Body of pancreas (tissue), 4 donors: Measurements from ENCODE around the gene TMEM63A. TPM values are rescaled to one million over a fixed set of nuclear protein-coding genes. Genes with fewer than 3 reads are reported as not detected.
"Not testable (repeated sequence)": the region's sequence is repeated elsewhere in the genome, so short reads cannot be mapped to it uniquely, and the experiment has no call there.

ENCODE experiments used
- ATAC-seq: fragments of 150-250 bp; one replicate; pipeline ENCODE4 v1.9.1; 2016
- DNase-seq, 4 donors: peaks; one replicate each; pipeline ENCODE4 v3.0.0-alpha.2; 2019
- H3K27ac ChIP-seq, 4 donors: fragments of 200-600 bp; sonication (generic); 1 replicate in 3 of 4; 2 replicates in 1 of 4; pipeline versions ENCODE4 v1.5.1 to v1.6.1; 2016 to 2019; ENCODE audit warnings: mild to moderate bottlenecking in 1 of 4, mixed read lengths in 1 of 4, moderate library complexity in 1 of 4
- H3K27me3 ChIP-seq, 2 donors: fragments of 200-600 bp; sonication (generic); one replicate each; pipeline ENCODE4 v1.6.0; 2016; ENCODE audit warnings: mild to moderate bottlenecking in 1 of 2
- H3K36me3 ChIP-seq, 2 donors: fragments of 200-600 bp; sonication (generic); replicated peaks in 1 of 2; 2 replicates each; pipeline ENCODE4 v1.5.1; 2016; ENCODE audit warnings: low read depth in 2 of 2; ENCODE audit not compliant: insufficient read depth in 1 of 2
- H3K4me1 ChIP-seq: fragments of 200-600 bp; sonication (generic); one replicate; pipeline ENCODE4 v1.6.0; 2016
- H3K4me3 ChIP-seq, 2 donors: fragments of 200-600 bp; sonication (generic); 1 replicate in 1 of 2; 2 replicates in 1 of 2; pipeline ENCODE4 v1.5.1; 2016 to 2019
- H3K9me3 ChIP-seq, 3 donors: fragments of 200-600 bp; sonication (generic); 1 replicate in 2 of 3; 2 replicates in 1 of 3; pipeline ENCODE4 v1.5.1; 2016
- CTCF ChIP-seq, 7 experiments: fragments of 450-650 bp in 4 of 7; fragments of 200-600 bp in 3 of 7; sonication (generic) in 3 of 7; IDR thresholded peaks; one replicate each; pipeline ENCODE4 v1.5.1; 2016 to 2019; ENCODE audit warnings: antibody characterized with exemption in 7 of 7
- POLR2A ChIP-seq, 3 donors: fragments of 450-650 bp; IDR thresholded peaks; one replicate each; pipeline ENCODE4 v1.6.1; 2016; ENCODE audit warnings: antibody characterized with exemption in 3 of 3, mild to moderate bottlenecking in 2 of 3
- WGBS, 2 donors: methylation state at CpG; one replicate each; pipeline ENCODE4 v1.1.5; 2017; 5-methylcytosine and 5-hydroxymethylcytosine counted together
- intact Hi-C: fragments of 100-400 bp; cut with DNase I; formaldehyde crosslinking; loops from one replicate; pipeline ENCODE4 v1.15.1; 2023
- microRNA-seq, 2 donors: library from miRNA; unstranded; fragments of <30 nt; microRNA quantifications; one replicate each; pipeline ENCODE4, GENCODE V29; 2016; ENCODE audit warnings: borderline number of aligned reads in 2 of 2, borderline replicate concordance in 2 of 2
- total RNA-seq, 2 donors: library from RNA; depleted of rRNA; stranded (reverse); fragments of >200 nt; gene quantifications; one replicate each; pipeline ENCODE4 v1.1.0, GENCODE V29; 2016

TMEM63A gene
- total RNA-seq, 2 donors from 2014 or later = 129 to 217 TPM

GRCh38 chr1:225808136-225808535, 74.0 kb downstream of the TMEM63A start:
- 75 to 77% methylated on average over 5 of the region's 5 CpGs for WGBS, 2 donors
- ATAC-seq (no peak), DNase-seq (no peak)
- H3K4me1 ChIP-seq = peaks cover 27% of the 10 kb centered on the region
- no peaks in the 10 kb centered on the region for H3K9me3 ChIP-seq
- no peak overlapping the region for H3K4me3 ChIP-seq
- H3K36me3 ChIP-seq = no peaks in the 10 kb centered on the region
- no peaks in the 10 kb centered on the region for H3K27me3 ChIP-seq
- TF ChIP-seq CTCF (IDR thresholded peaks at IDR 0.05) (no peak), POLR2A (IDR thresholded peaks at IDR 0.05) (no peak)
- intact Hi-C loops = no loop called here
- H3K27ac ChIP-seq = no peak overlapping the region

- 89 to 90% methylated on average over 3 of the region's 3 CpGs for WGBS, 2 donors
- intact Hi-C loops = not testable (repeated sequence)
Observed at GRCh38 chr1:225806736-225807135, 75.4 kb downstream of the TMEM63A start.

GRCh38 chr1:225806249-225806648, 75.9 kb downstream of the TMEM63A start:
- Histone ChIP-seq H3K27ac (no peak overlapping the region), H3K4me1 (peaks cover 8% of the 10 kb centered on the region), H3K27me3 (no peaks in the 10 kb centered on the region), H3K4me3 (no peak overlapping the region), H3K9me3 (no peaks in the 10 kb centered on the region), H3K36me3 (no peaks in the 10 kb centered on the region)
- TF ChIP-seq CTCF (IDR thresholded peaks at IDR 0.05) (no peak), POLR2A (IDR thresholded peaks at IDR 0.05) (no peak)
- no peak for DNase-seq
- no peak for ATAC-seq
- intact Hi-C loops = no loop called here
- WGBS, 2 donors = 98 to 100% methylated on average over 1 of the region's 1 CpG

More at GRCh38 chr1:225806736-225807135, 75.4 kb downstream of the TMEM63A start:
- not testable (repeated sequence) for H3K4me3 ChIP-seq, H3K36me3 ChIP-seq, H3K9me3 ChIP-seq, ATAC-seq, DNase-seq, H3K27me3 ChIP-seq, H3K27ac ChIP-seq
- peaks cover 13% of the 10 kb centered on the region for H3K4me1 ChIP-seq

- H3K9me3 ChIP-seq, intact Hi-C loops, ATAC-seq, H3K27ac ChIP-seq, H3K4me3 ChIP-seq, H3K36me3 ChIP-seq, H3K27me3 ChIP-seq, DNase-seq, H3K4me1 ChIP-seq: not testable (repeated sequence)
- 90 to 93% methylated on average over 5 to 7 of the region's 7 CpGs for WGBS, 2 donors
Observed at GRCh38 chr1:225801146-225801545, 81.0 kb downstream of the TMEM63A start.

DNA sequence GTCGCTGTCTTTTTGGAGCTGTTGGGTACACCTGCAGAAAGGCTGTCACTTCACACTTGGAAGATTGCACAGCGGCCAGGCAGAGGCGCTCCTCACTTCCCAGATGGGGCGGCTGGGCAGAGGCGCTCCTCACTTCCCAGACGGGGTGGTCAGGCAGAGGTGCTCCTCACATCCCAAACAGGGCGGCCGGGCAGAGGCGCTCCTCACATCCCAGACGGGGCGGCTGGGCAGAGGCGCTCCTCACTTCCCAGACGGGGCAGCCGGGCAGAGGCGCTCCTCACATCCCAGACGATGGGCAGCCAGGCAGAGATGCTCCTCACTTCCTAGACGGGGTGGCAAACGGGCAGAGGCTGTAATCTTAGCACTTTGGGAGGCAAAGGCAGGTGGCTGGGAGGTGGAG, 86.1 kb downstream of the TMEM63A start:
- H3K9me3 ChIP-seq, H3K36me3 ChIP-seq, H3K4me3 ChIP-seq, intact Hi-C loops, H3K4me1 ChIP-seq, H3K27ac ChIP-seq, DNase-seq, ATAC-seq, H3K27me3 ChIP-seq: not testable (repeated sequence)
- 92 to 95% methylated on average over 15 to 17 of the region's 18 CpGs for WGBS, 2 donors

Small RNA genes within 50 kb of the gene (microRNA-seq; reads per million reads assigned to microRNA genes)
- gene MIR6741 = 0.93 to 1.3 reads per million in 2 donors

Other genes with a start within 250 kb of the TMEM63A start
- gene ENAH, start 229.3 kb downstream of the TMEM63A start, total RNA-seq = 10 to 100 TPM; 21.1 to 28.8 TPM
- 10 to 100 TPM; 48.5 to 86.6 TPM for gene SRP9, start 104.6 kb downstream of the TMEM63A start, total RNA-seq
- 100 to 1,000 TPM; 109 to 136 TPM for gene EPHX1, start 72.3 kb downstream of the TMEM63A start, total RNA-seq
- gene LEFTY1, start 6.8 kb upstream of the TMEM63A start, total RNA-seq = 100 to 1,000 TPM; 138 to 153 TPM
- 10 to 100 TPM; 34.2 to 52.4 TPM for gene PYCR2, start 41.9 kb upstream of the TMEM63A start, total RNA-seq
- 1 to 10 TPM in 1 of 2 donors, under 1 TPM in 1; 0.99 to 8.0 TPM for gene LEFTY2, start 58.8 kb upstream of the TMEM63A start, total RNA-seq
- 10 to 100 TPM; 11.9 to 13.7 TPM for gene SDE2, start 117.0 kb upstream of the TMEM63A start, total RNA-seq
- 100 to 1,000 TPM; 163 to 211 TPM for gene H3-3A, start 180.3 kb upstream of the TMEM63A start, total RNA-seq